ENCODE measurements around the gene PAK6.

The PAK6 gene

GRCh38 chr15:40312370-40313158 lies 73.7 kb downstream of the PAK6 start:
- DNase-seq: no peak

GRCh38 chr15:40313531-40314398 lies 74.9 kb downstream of the PAK6 start:
- peak; percentile 71 for DNase-seq

GRCh38 chr15:40314723-40315276 lies 75.9 kb downstream of the PAK6 start:
- DNase-seq: no peak

- no peak for DNase-seq
These were observed 78.1 kb downstream of the PAK6 start for GRCh38 chr15:40316931-40317330.

- DNase-seq: no peak
These were observed 78.7 kb downstream of the PAK6 start for GRCh38 chr15:40317580-40317979.

GRCh38 chr15:40320409-40320808 lies 81.5 kb downstream of the PAK6 start:
- no peak for DNase-seq

GRCh38 chr15:40320931-40321371 lies 82.1 kb downstream of the PAK6 start:
- peak; percentile 72 for DNase-seq

- no peak for DNase-seq
These were observed 83.8 kb downstream of the PAK6 start for GRCh38 chr15:40322531-40323238.

- DNase-seq: peak; percentile 93
These were observed 84.5 kb downstream of the PAK6 start, which contains the start of gene INAFM2 for GRCh38 chr15:40323239-40323952. Gene INAFM2 (plus strand): TSS chr15:40323692. CDS start chr15:40324056, 364 bp downstream.

GRCh38 chr15:40323953-40324937 lies 85.4 kb downstream of the PAK6 start:
- peak; percentile 55 for DNase-seq

GRCh38 chr15:40325188-40325587 lies 86.3 kb downstream of the PAK6 start:
- no peak for DNase-seq

GRCh38 chr15:40325700-40326099 lies 86.8 kb downstream of the PAK6 start:
- no peak for DNase-seq

Measured in DMS53 (cell line).